ENCODE measurements around the gene BMPR1B. TPM values are rescaled to one million over a fixed set of nuclear protein-coding genes. Genes with fewer than 3 reads are reported as not detected.

Gene BMPR1B
- total RNA-seq, 1 experiment from 2014 or later, result 0.35 TPM

GRCh38 chr4:94762326-94762725 is 4.6 kb downstream of the BMPR1B start:
- Histone ChIP-seq H3K14ac (ENCODE audit: insufficient read depth, low read length) (no peak overlapping the region), H2BK20ac (ENCODE audit: low read depth, low read length, poor library complexity, severe bottlenecking) (no peak overlapping the region), H3K79me2 (ENCODE audit: insufficient read depth, low read length) (no peaks in the 10 kb centered on the region), H3K4me2 (ENCODE audit: insufficient read depth, insufficient read length, low read length) (no peak overlapping the region), H3K18ac (ENCODE audit: insufficient read length, low read depth, low read length) (no peak overlapping the region), H3K56ac (ENCODE audit: insufficient read length, low read depth, low read length) (no peak overlapping the region), H4K20me1 (ENCODE audit: control insufficient read depth, insufficient read depth, insufficient read length) (no peaks in the 10 kb centered on the region), H2BK120ac (ENCODE audit: low read depth, low read length, poor library complexity, severe bottlenecking) (no peak overlapping the region), H4K5ac (ENCODE audit: insufficient read length, low read depth, low read length) (no peak overlapping the region), H3K27ac (ENCODE audit: insufficient read length, low read depth, low read length) (no peak overlapping the region), H3T11ph (ENCODE audit: low read length) (no peak overlapping the region), H4K91ac (ENCODE audit: insufficient read length, low read depth, low read length) (no peak overlapping the region), H3K4ac (ENCODE audit: low read depth, low read length) (no peak overlapping the region), H2AK5ac (ENCODE audit: insufficient read length, low read length) (no peak overlapping the region), H3K79me1 (ENCODE audit: insufficient read depth, low read depth, low read length, poor library complexity, severe bottlenecking) (no peaks in the 10 kb centered on the region), H2BK5ac (ENCODE audit: insufficient read length, low read length) (no peak overlapping the region), H2BK12ac (ENCODE audit: insufficient read length, low read depth, low read length) (no peak overlapping the region), H3K23ac (ENCODE audit: insufficient read length, low read depth, low read length) (no peak overlapping the region), H3K4me1 (ENCODE audit: insufficient read depth, low read length) (no peaks in the 10 kb centered on the region), H3K9ac (ENCODE audit: extremely low read depth, insufficient read length, low read length) (no peak overlapping the region), H2BK15ac (ENCODE audit: low read depth, low read length) (no peak overlapping the region), H4K8ac (replicated peaks; ENCODE audit: insufficient read length, low read depth, low read length) (no peak overlapping the region), H3K27me3 (ENCODE audit: insufficient read depth, low read length) (peaks cover 6% of the 10 kb centered on the region; the same call in 1 of the 2 replicates), H3K23me2 (ENCODE audit: insufficient read length, low read depth, low read length, poor library complexity, severe bottlenecking) (peaks cover 12% of the 10 kb centered on the region), H3K9me3 (ENCODE audit: control insufficient read depth, low read depth, low read length) (no peaks in the 10 kb centered on the region), H2AFZ (ENCODE audit: low read length) (no peak overlapping the region)
- Mint-ChIP-seq H3K9me3 (no peaks in the 10 kb centered on the region), H3K4me1 (peaks cover 10 to 11% of the 10 kb centered on the region in 2 experiments), H3K4me3 (no peak overlapping the region), H3K27ac (no peak overlapping the region), H3K27me3 (ENCODE audit: low read depth) (peaks cover 37% of the 10 kb centered on the region), H3K36me3 (ENCODE audit: insufficient read depth in 1 of 3, low read depth in 3 of 3) (no peaks in the 10 kb centered on the region)
- no peak for TF ChIP-seq CTCF (conservative IDR thresholded peaks at IDR 0.05)
- no peak for DNase-seq
- WGBS (ENCODE audit: extremely low coverage, insufficient read length, low lambda C conversion rate), result no CpG with 5 or more reads among the region's 4 CpGs

Measured in H9 (cell line).